HG02763 (cell line): ENCODE results near the gene FMN2.
"Not testable (repeated sequence)": the region's sequence is repeated elsewhere in the genome, so short reads cannot be mapped to it uniquely, and the experiment has no call there.

Experiments used
- ATAC-seq: cut with Tn5 transposase; IDR thresholded peaks from one replicate; pipeline ENCODE4 v1.9.1; 2021; ENCODE audit warnings: mild to moderate bottlenecking, moderate library complexity; ENCODE audit not compliant: unreplicated experiment

The FMN2 gene

GRCh38 chr1:240413732-240414131 is 322.0 kb downstream of the FMN2 start:
- no peak for ATAC-seq

GRCh38 chr1:240414237-240414636 is 322.6 kb downstream of the FMN2 start:
- no peak for ATAC-seq

GRCh38 chr1:240415011-240415410 is 323.3 kb downstream of the FMN2 start:
- ATAC-seq: not testable (repeated sequence)

GRCh38 chr1:240415532-240415931 is 323.8 kb downstream of the FMN2 start:
- no peak for ATAC-seq

GRCh38 chr1:240417317-240417716 is 325.6 kb downstream of the FMN2 start:
- no peak for ATAC-seq

- no peak for ATAC-seq
These were observed 329.1 kb downstream of the FMN2 start for GRCh38 chr1:240420766-240421165.

- ATAC-seq: no peak
These were observed 331.7 kb downstream of the FMN2 start for GRCh38 chr1:240423246-240423924.

GRCh38 chr1:240424740-240425464 is 333.2 kb downstream of the FMN2 start:
- ATAC-seq: no peak

GRCh38 chr1:240426051-240426450 is 334.4 kb downstream of the FMN2 start:
- no peak for ATAC-seq

- no peak for ATAC-seq
These were observed 344.4 kb downstream of the FMN2 start for GRCh38 chr1:240435996-240436566.

- ATAC-seq: no peak
These were observed 350.0 kb downstream of the FMN2 start for GRCh38 chr1:240441669-240442068.

- ATAC-seq: no peak
These were observed 353.7 kb downstream of the FMN2 start for GRCh38 chr1:240445369-240445768.

GRCh38 chr1:240455228-240455821 is 363.6 kb downstream of the FMN2 start:
- ATAC-seq: no peak

- no peak for ATAC-seq
These were observed 365.5 kb downstream of the FMN2 start for GRCh38 chr1:240457203-240457602.

- no peak for ATAC-seq
These were observed 370.6 kb downstream of the FMN2 start for GRCh38 chr1:240462277-240462676.

GRCh38 chr1:240462766-240463395 is 371.2 kb downstream of the FMN2 start:
- no peak for ATAC-seq

GRCh38 chr1:240464099-240464498 is 372.4 kb downstream of the FMN2 start:
- ATAC-seq: no peak

- ATAC-seq: no peak
These were observed 373.9 kb downstream of the FMN2 start for GRCh38 chr1:240465531-240465940.

- no peak for ATAC-seq
These were observed 374.8 kb downstream of the FMN2 start for GRCh38 chr1:240466509-240466908.

- no peak for ATAC-seq
These were observed 376.2 kb downstream of the FMN2 start for GRCh38 chr1:240467895-240468294.

GRCh38 chr1:240468656-240469055 is 377.0 kb downstream of the FMN2 start:
- ATAC-seq: no peak
